ENCODE measurements around the gene INSM1. TPM values are rescaled to one million over a fixed set of nuclear protein-coding genes. Genes with fewer than 3 reads are reported as not detected.

The INSM1 gene
- total RNA-seq, 1 experiment from 2014 or later = not detected

- intact Hi-C loops (cut with micrococcal nuclease; ENCODE audit: unreplicated experiment) = loop anchor here (10.0 kb wide), 2 partner anchors 119 to 231 kb away; no protein-coding TSS in a partner anchor
- H3K36me3 Mint-ChIP-seq (ENCODE audit: insufficient read depth, unreplicated experiment) = no peaks in the 10 kb centered on the region
- Histone ChIP-seq H3K4me1 (peaks cover 12% of the 10 kb centered on the region), H3K27me3 (replicated peaks; ENCODE audit: control insufficient read depth, insufficient read depth, low read length) (no peaks in the 10 kb centered on the region; the same call in 1 of the 2 replicates), H3K9me3 (0 out of 2 replicates have a peak, but pooled peaks cover 3% of the 10 kb centered on the region), H3K4me3 (ENCODE audit: low read depth, low read length) (no peak overlapping the region), H3K36me3 (ENCODE audit: control insufficient read depth, insufficient read depth, low read length) (no peaks in the 10 kb centered on the region)
- DNase-seq = no peak
- no peak for TF ChIP-seq CTCF (IDR thresholded peaks at IDR 0.05; ENCODE audit: insufficient read depth in 1 of 2, low read depth in 1 of 2, low read length in 1 of 2, severe bottlenecking in 1 of 2, unreplicated experiment in 1 of 2)
- no TSS peak for BruUV-seq (replicated peaks)
- H3K27ac Mint-ChIP-seq (ENCODE audit: unreplicated experiment) = no peak overlapping the region
- H3K27me3 Mint-ChIP-seq (ENCODE audit: insufficient read depth, unreplicated experiment) = peaks cover 45% of the 10 kb centered on the region
- POLR2A ChIA-PET = no interaction called here
- H3K9me3 Mint-ChIP-seq (ENCODE audit: unreplicated experiment) = no peaks in the 10 kb centered on the region
- CTCF ChIA-PET = no interaction called here
- peaks cover 19% of the 10 kb centered on the region for H3K4me1 Mint-ChIP-seq (ENCODE audit: low read depth, unreplicated experiment)
- H3K4me3 Mint-ChIP-seq (ENCODE audit: unreplicated experiment) = no peak overlapping the region
Observed at GRCh38 chr20:20365480-20366161, 2.3 kb upstream of the INSM1 start.

- intact Hi-C loops (cut with micrococcal nuclease; ENCODE audit: unreplicated experiment) = loop anchor here (10.0 kb wide), 2 partner anchors 118 to 232 kb away; no protein-coding TSS in a partner anchor
- DNase-seq = no peak
- no peak for TF ChIP-seq CTCF (IDR thresholded peaks at IDR 0.05; ENCODE audit: insufficient read depth in 1 of 2, low read depth in 1 of 2, low read length in 1 of 2, severe bottlenecking in 1 of 2, unreplicated experiment in 1 of 2)
- Histone ChIP-seq H3K4me3 (ENCODE audit: low read depth, low read length) (no peak overlapping the region), H3K9me3 (0 out of 2 replicates have a peak, but pooled peaks cover 3% of the 10 kb centered on the region), H3K4me1 (peaks cover 12% of the 10 kb centered on the region), H3K36me3 (ENCODE audit: control insufficient read depth, insufficient read depth, low read length) (no peaks in the 10 kb centered on the region), H3K27me3 (replicated peaks; ENCODE audit: control insufficient read depth, insufficient read depth, low read length) (no peaks in the 10 kb centered on the region; the same call in 1 of the 2 replicates)
- H3K27me3 Mint-ChIP-seq (ENCODE audit: insufficient read depth, unreplicated experiment) = peaks cover 47% of the 10 kb centered on the region
- H3K36me3 Mint-ChIP-seq (ENCODE audit: insufficient read depth, unreplicated experiment) = no peaks in the 10 kb centered on the region
- CTCF ChIA-PET = no interaction called here
- no peak overlapping the region for H3K27ac Mint-ChIP-seq (ENCODE audit: unreplicated experiment)
- peak overlapping the region; percentile 19 for H3K4me3 Mint-ChIP-seq (ENCODE audit: unreplicated experiment)
- peaks cover 19% of the 10 kb centered on the region for H3K4me1 Mint-ChIP-seq (ENCODE audit: low read depth, unreplicated experiment)
- POLR2A ChIA-PET = no interaction called here
- no TSS peak for BruUV-seq (replicated peaks)
- H3K9me3 Mint-ChIP-seq (ENCODE audit: unreplicated experiment) = no peaks in the 10 kb centered on the region
Observed at GRCh38 chr20:20366551-20366875, 1.4 kb upstream of the INSM1 start.

- H3K27ac Mint-ChIP-seq (ENCODE audit: unreplicated experiment) = no peak overlapping the region
- CTCF ChIA-PET = no interaction called here
Observed at GRCh38 chr20:20366876-20367574, 879 bp upstream of the INSM1 start.

More at GRCh38 chr20:20366876-20367574, 879 bp upstream of the INSM1 start:
- H3K36me3 ChIP-seq (ENCODE audit: control insufficient read depth, insufficient read depth, low read length) = no peaks in the 10 kb centered on the region
- peaks cover 19% of the 10 kb centered on the region for H3K4me1 Mint-ChIP-seq (ENCODE audit: low read depth, unreplicated experiment)
- TF ChIP-seq CTCF (IDR thresholded peaks at IDR 0.05; ENCODE audit: insufficient read depth in 1 of 2, low read depth in 1 of 2, low read length in 1 of 2, severe bottlenecking in 1 of 2, unreplicated experiment in 1 of 2) = no peak
- H3K9me3 Mint-ChIP-seq (ENCODE audit: unreplicated experiment) = no peaks in the 10 kb centered on the region
- POLR2A ChIA-PET = no interaction called here
- H3K27me3 Mint-ChIP-seq (ENCODE audit: insufficient read depth, unreplicated experiment) = peaks cover 48% of the 10 kb centered on the region
- BruUV-seq (replicated peaks) = no TSS peak
- H3K9me3 ChIP-seq = 0 out of 2 replicates have a peak, but pooled peaks cover 3% of the 10 kb centered on the region
- no peak for DNase-seq
- intact Hi-C loops (cut with micrococcal nuclease; ENCODE audit: unreplicated experiment) = loop anchor here (10.0 kb wide), 2 partner anchors 118 to 232 kb away; no protein-coding TSS in a partner anchor
- no peaks in the 10 kb centered on the region for H3K36me3 Mint-ChIP-seq (ENCODE audit: insufficient read depth, unreplicated experiment)
- H3K27me3 ChIP-seq (replicated peaks; ENCODE audit: control insufficient read depth, insufficient read depth, low read length) = no peaks in the 10 kb centered on the region; the same call in 1 of the 2 replicates
- peak overlapping the region; percentile 51 for H3K4me3 Mint-ChIP-seq (ENCODE audit: unreplicated experiment)
- H3K4me3 ChIP-seq (ENCODE audit: low read depth, low read length) = no peak overlapping the region
- H3K4me1 ChIP-seq = peaks cover 12% of the 10 kb centered on the region

Data from Caco-2 (cell line).